IgD-negative memory B cell (primary cell): ENCODE measurements around the gene CEP192. TPM values are rescaled to one million over a fixed set of nuclear protein-coding genes. Genes with fewer than 3 reads are reported as not detected.
A peak's percentile ranks its signal among the peaks of the same experiment; 100 is the strongest.

ENCODE experiments used
- H3K27ac Mint-ChIP-seq, 3 donors: one replicate each; pipeline ENCODE4 v1.8.0; 2020 to 2022; ENCODE audit warnings: mild to moderate bottlenecking in 3 of 3, mixed read lengths in 3 of 3, moderate library complexity in 1 of 3
- H3K27me3 Mint-ChIP-seq: one replicate; pipeline ENCODE4 v1.8.0; 2021; ENCODE audit warnings: mixed read lengths
- H3K36me3 Mint-ChIP-seq: one replicate; pipeline ENCODE4 v1.8.0; 2020; ENCODE audit warnings: mild to moderate bottlenecking, mixed read lengths
- H3K4me1 Mint-ChIP-seq, 3 donors: one replicate each; pipeline ENCODE4 v1.8.0; 2020 to 2022; ENCODE audit warnings: mixed read lengths in 3 of 3, mild to moderate bottlenecking in 1 of 3
- H3K4me3 Mint-ChIP-seq, 4 donors: one replicate each; pipeline ENCODE4 v1.8.0; 2020 to 2022; ENCODE audit warnings: mild to moderate bottlenecking in 4 of 4, mixed read lengths in 4 of 4, moderate library complexity in 3 of 4
- H3K9me3 Mint-ChIP-seq, 3 donors: one replicate each; pipeline ENCODE4 v1.8.0; 2020 to 2021; ENCODE audit warnings: mixed read lengths in 3 of 3, mild to moderate bottlenecking in 1 of 3
- polyA plus RNA-seq: library from polyadenylated mRNA; unstranded; fragments of 300-500 nt; fragmentation: Illumina TruSeq; gene quantifications from one replicate; pipeline ENCODE4 v1.2.3, GENCODE V29; 2021

CEP192 gene
- polyA plus RNA-seq, 1 donor from 2014 or later, result 8.7 TPM

GRCh38 chr18:12998332-12999060 is 7.3 kb downstream of the CEP192 start:
- Mint-ChIP-seq H3K4me3 (peak overlapping the region in 2 of 4 donors; percentile 0 to 25), H3K27ac (peak overlapping the region in 2 of 3 donors; percentile 4 to 10), H3K27me3 (no peaks in the 10 kb centered on the region), H3K9me3 (no peaks in the 10 kb centered on the region), H3K36me3 (no peaks in the 10 kb centered on the region), H3K4me1 (peaks cover 10 to 16% (median 11%) of the 10 kb centered on the region in 3 donors)

- no peaks in the 10 kb centered on the region for H3K9me3 Mint-ChIP-seq
- no peak overlapping the region for H3K4me3 Mint-ChIP-seq
- no peak overlapping the region for H3K27ac Mint-ChIP-seq
- H3K4me1 Mint-ChIP-seq, result peaks cover 7 to 14% (median 7%) of the 10 kb centered on the region in 3 donors
- H3K27me3 Mint-ChIP-seq, result no peaks in the 10 kb centered on the region
- H3K36me3 Mint-ChIP-seq, result no peaks in the 10 kb centered on the region
These were observed 12.3 kb downstream of the CEP192 start for GRCh38 chr18:13003466-13003896.

- H3K36me3 Mint-ChIP-seq, result no peaks in the 10 kb centered on the region
- H3K9me3 Mint-ChIP-seq, result no peaks in the 10 kb centered on the region
- H3K27me3 Mint-ChIP-seq, result no peaks in the 10 kb centered on the region
- peaks cover 2 to 6% (median 4%) of the 10 kb centered on the region in 3 donors for H3K4me1 Mint-ChIP-seq
- H3K27ac Mint-ChIP-seq, result no peak overlapping the region
- no peak overlapping the region for H3K4me3 Mint-ChIP-seq
These were observed 13.2 kb downstream of the CEP192 start for GRCh38 chr18:13004396-13004795.

- no peaks in the 10 kb centered on the region for H3K27me3 Mint-ChIP-seq
- H3K36me3 Mint-ChIP-seq, result no peaks in the 10 kb centered on the region
- no peak overlapping the region for H3K4me3 Mint-ChIP-seq
- no peaks in the 10 kb centered on the region for H3K9me3 Mint-ChIP-seq
- peaks cover 2 to 4% (median 2%) of the 10 kb centered on the region in 3 donors for H3K4me1 Mint-ChIP-seq
- H3K27ac Mint-ChIP-seq, result no peak overlapping the region
These were observed 14.1 kb downstream of the CEP192 start for GRCh38 chr18:13005289-13005688.

- Mint-ChIP-seq H3K4me3 (no peak overlapping the region), H3K36me3 (no peaks in the 10 kb centered on the region), H3K9me3 (no peaks in the 10 kb centered on the region), H3K4me1 (peaks cover 2 to 4% (median 2%) of the 10 kb centered on the region in 3 donors), H3K27ac (peak overlapping the region in 1 of 3 donors; percentile 43), H3K27me3 (no peaks in the 10 kb centered on the region)
These were observed 15.5 kb downstream of the CEP192 start for GRCh38 chr18:13006531-13007247.

GRCh38 chr18:13007248-13007560 is 16.0 kb downstream of the CEP192 start:
- H3K27me3 Mint-ChIP-seq, result no peaks in the 10 kb centered on the region
- no peaks in the 10 kb centered on the region for H3K36me3 Mint-ChIP-seq
- peaks cover 2 to 4% (median 2%) of the 10 kb centered on the region in 3 donors for H3K4me1 Mint-ChIP-seq
- H3K27ac Mint-ChIP-seq, result no peak overlapping the region
- no peaks in the 10 kb centered on the region for H3K9me3 Mint-ChIP-seq
- no peak overlapping the region for H3K4me3 Mint-ChIP-seq

- peaks cover 3% of the 10 kb centered on the region for H3K36me3 Mint-ChIP-seq
- no peaks in the 10 kb centered on the region for H3K27me3 Mint-ChIP-seq
- H3K27ac Mint-ChIP-seq, result no peak overlapping the region
- H3K4me3 Mint-ChIP-seq, result no peak overlapping the region
- no peaks in the 10 kb centered on the region for H3K9me3 Mint-ChIP-seq
- peaks cover 0 to 3% (median under 1%) of the 10 kb centered on the region in 3 donors for H3K4me1 Mint-ChIP-seq
These were observed 20.6 kb downstream of the CEP192 start for GRCh38 chr18:13011719-13012118.

- H3K36me3 Mint-ChIP-seq, result peaks cover 4% of the 10 kb centered on the region
- no peaks in the 10 kb centered on the region for H3K9me3 Mint-ChIP-seq
- H3K4me3 Mint-ChIP-seq, result no peak overlapping the region
- H3K4me1 Mint-ChIP-seq, result no peaks in the 10 kb centered on the region
- H3K27me3 Mint-ChIP-seq, result no peaks in the 10 kb centered on the region
- H3K27ac Mint-ChIP-seq, result no peak overlapping the region
These were observed 23.1 kb downstream of the CEP192 start for GRCh38 chr18:13014232-13014631.

GRCh38 chr18:13014818-13015217 is 23.7 kb downstream of the CEP192 start:
- Mint-ChIP-seq H3K4me1 (peaks cover 0 to 2% (median 0%) of the 10 kb centered on the region in 3 donors), H3K36me3 (peaks cover 6% of the 10 kb centered on the region), H3K27ac (no peak overlapping the region), H3K9me3 (no peaks in the 10 kb centered on the region), H3K4me3 (no peak overlapping the region), H3K27me3 (no peaks in the 10 kb centered on the region)

GRCh38 chr18:13017247-13017875 is 26.2 kb downstream of the CEP192 start:
- Mint-ChIP-seq H3K27me3 (no peaks in the 10 kb centered on the region), H3K27ac (no peak overlapping the region), H3K9me3 (no peaks in the 10 kb centered on the region), H3K4me1 (peaks cover 4 to 12% (median 9%) of the 10 kb centered on the region in 3 donors), H3K36me3 (peaks cover 14% of the 10 kb centered on the region), H3K4me3 (no peak overlapping the region)

- Mint-ChIP-seq H3K9me3 (no peaks in the 10 kb centered on the region), H3K27ac (no peak overlapping the region), H3K4me3 (no peak overlapping the region), H3K4me1 (peaks cover 4 to 12% (median 9%) of the 10 kb centered on the region in 3 donors), H3K36me3 (peaks cover 22% of the 10 kb centered on the region), H3K27me3 (no peaks in the 10 kb centered on the region)
These were observed 27.2 kb downstream of the CEP192 start for GRCh38 chr18:13018374-13018773.

GRCh38 chr18:13019301-13019700 is 28.1 kb downstream of the CEP192 start:
- Mint-ChIP-seq H3K36me3 (peaks cover 27% of the 10 kb centered on the region), H3K9me3 (no peaks in the 10 kb centered on the region), H3K27me3 (no peaks in the 10 kb centered on the region), H3K4me3 (no peak overlapping the region), H3K27ac (no peak overlapping the region), H3K4me1 (peaks cover 4 to 12% (median 9%) of the 10 kb centered on the region in 3 donors)

- H3K4me1 Mint-ChIP-seq, result peaks cover 8 to 13% (median 12%) of the 10 kb centered on the region in 3 donors
- H3K27me3 Mint-ChIP-seq, result no peaks in the 10 kb centered on the region
- no peak overlapping the region for H3K27ac Mint-ChIP-seq
- no peak overlapping the region for H3K4me3 Mint-ChIP-seq
- H3K9me3 Mint-ChIP-seq, result no peaks in the 10 kb centered on the region
- peaks cover 28% of the 10 kb centered on the region for H3K36me3 Mint-ChIP-seq
These were observed 31.5 kb downstream of the CEP192 start for GRCh38 chr18:13022644-13023043.

- Mint-ChIP-seq H3K4me1 (peaks cover 5 to 13% (median 9%) of the 10 kb centered on the region in 3 donors), H3K9me3 (no peaks in the 10 kb centered on the region), H3K36me3 (peaks cover 27% of the 10 kb centered on the region), H3K27me3 (no peaks in the 10 kb centered on the region), H3K4me3 (no peak overlapping the region), H3K27ac (no peak overlapping the region)
These were observed 34.1 kb downstream of the CEP192 start for GRCh38 chr18:13025233-13025632.

- H3K36me3 Mint-ChIP-seq, result peaks cover 28% of the 10 kb centered on the region
- no peak overlapping the region for H3K27ac Mint-ChIP-seq
- no peaks in the 10 kb centered on the region for H3K27me3 Mint-ChIP-seq
- peaks cover 3 to 8% (median 3%) of the 10 kb centered on the region in 3 donors for H3K4me1 Mint-ChIP-seq
- no peaks in the 10 kb centered on the region for H3K9me3 Mint-ChIP-seq
- no peak overlapping the region for H3K4me3 Mint-ChIP-seq
These were observed 35.6 kb downstream of the CEP192 start for GRCh38 chr18:13026583-13027270.
